ENCODE measurements around the gene HOXA13. TPM values are rescaled to one million over a fixed set of nuclear protein-coding genes. Genes with fewer than 3 reads are reported as not detected.

HOXA13 gene
- total and polyA plus RNA-seq, 2 experiments from 2014 or later = not detected

GRCh38 chr7:27144781-27145164, 55.1 kb downstream of the HOXA13 start:
- Histone ChIP-seq H3K4me3 (no peak overlapping the region), H3K9me3 (ENCODE audit: low read depth) (no peaks in the 10 kb centered on the region), H3K4me1 (ENCODE audit: low read depth) (no peaks in the 10 kb centered on the region), H3K27me3 (peaks cover 100% of the 10 kb centered on the region), H3K27ac (no peak overlapping the region), H3K36me3 (no peaks in the 10 kb centered on the region)
- TF ChIP-seq, protein P1, sequence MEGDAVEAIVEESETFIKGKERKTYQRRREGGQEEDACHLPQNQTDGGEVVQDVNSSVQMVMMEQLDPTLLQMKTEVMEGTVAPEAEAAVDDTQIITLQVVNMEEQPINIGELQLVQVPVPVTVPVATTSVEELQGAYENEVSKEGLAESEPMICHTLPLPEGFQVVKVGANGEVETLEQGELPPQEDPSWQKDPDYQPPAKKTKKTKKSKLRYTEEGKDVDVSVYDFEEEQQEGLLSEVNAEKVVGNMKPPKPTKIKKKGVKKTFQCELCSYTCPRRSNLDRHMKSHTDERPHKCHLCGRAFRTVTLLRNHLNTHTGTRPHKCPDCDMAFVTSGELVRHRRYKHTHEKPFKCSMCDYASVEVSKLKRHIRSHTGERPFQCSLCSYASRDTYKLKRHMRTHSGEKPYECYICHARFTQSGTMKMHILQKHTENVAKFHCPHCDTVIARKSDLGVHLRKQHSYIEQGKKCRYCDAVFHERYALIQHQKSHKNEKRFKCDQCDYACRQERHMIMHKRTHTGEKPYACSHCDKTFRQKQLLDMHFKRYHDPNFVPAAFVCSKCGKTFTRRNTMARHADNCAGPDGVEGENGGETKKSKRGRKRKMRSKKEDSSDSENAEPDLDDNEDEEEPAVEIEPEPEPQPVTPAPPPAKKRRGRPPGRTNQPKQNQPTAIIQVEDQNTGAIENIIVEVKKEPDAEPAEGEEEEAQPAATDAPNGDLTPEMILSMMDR (IDR thresholded peaks at IDR 0.05; ENCODE audit: low read depth, low read length) = no peak
- no peak for DNase-seq (ENCODE audit: low read depth in 1 of 2, low spot score in 1 of 2)

Other genes starting within 250 kb of the HOXA13 start
- 0.42 and 0.85 TPM in 2 replicates for gene HOXA1, start 104.1 kb downstream of the HOXA13 start, total RNA-seq
- 0.07 TPM in 1 of 2 replicates, not detected in the other for gene HOXA1, start 104.1 kb downstream of the HOXA13 start, polyA plus RNA-seq
- gene HOXA2, start 97.4 kb downstream of the HOXA13 start, total RNA-seq = 0.27 and 0.53 TPM in 2 replicates
- gene HOXA2, start 97.4 kb downstream of the HOXA13 start, polyA plus RNA-seq = 0.12 and 0.34 TPM in 2 replicates
- 0.14 TPM in 1 of 2 replicates, not detected in the other for gene HOXA4, start 69.3 kb downstream of the HOXA13 start, total RNA-seq
- 0.46 TPM in 1 of 2 replicates, not detected in the other for gene HOXA4, start 69.3 kb downstream of the HOXA13 start, polyA plus RNA-seq
- gene HOXA5, start 56.4 kb downstream of the HOXA13 start, total RNA-seq = not detected in 2 replicates
- not detected in 2 replicates for gene HOXA5, start 56.4 kb downstream of the HOXA13 start, polyA plus RNA-seq
- gene HOXA6, start 52.3 kb downstream of the HOXA13 start, total RNA-seq = not detected in 2 replicates
- not detected in 2 replicates for gene HOXA6, start 52.3 kb downstream of the HOXA13 start, polyA plus RNA-seq
- 1.4 and 9.4 TPM in 2 replicates for gene HOXA3, start 47.5 kb downstream of the HOXA13 start, total RNA-seq
- 1.4 TPM in 2 replicates for gene HOXA3, start 47.5 kb downstream of the HOXA13 start, polyA plus RNA-seq
- not detected in 2 replicates for gene HOXA7, start 43.4 kb downstream of the HOXA13 start, total RNA-seq
- gene HOXA7, start 43.4 kb downstream of the HOXA13 start, polyA plus RNA-seq = not detected in 2 replicates
- not detected in 2 replicates for gene HOXA9, start 34.6 kb downstream of the HOXA13 start, total RNA-seq
- not detected in 2 replicates for gene HOXA9, start 34.6 kb downstream of the HOXA13 start, polyA plus RNA-seq
- gene HOXA10, start 25.8 kb downstream of the HOXA13 start, total RNA-seq = not detected in 2 replicates
- gene HOXA10, start 25.8 kb downstream of the HOXA13 start, polyA plus RNA-seq = not detected in 2 replicates
- not detected in 2 replicates for gene HOXA11, start 14.9 kb downstream of the HOXA13 start, total RNA-seq
- not detected in 2 replicates for gene HOXA11, start 14.9 kb downstream of the HOXA13 start, polyA plus RNA-seq
- not detected in 2 replicates for gene EVX1, start 42.7 kb upstream of the HOXA13 start, total RNA-seq
- gene EVX1, start 42.7 kb upstream of the HOXA13 start, polyA plus RNA-seq = not detected in 2 replicates

Data from cardiac muscle cell (in vitro differentiated cells and primary cell).